IPS DF 19.7 (cell line): ENCODE measurements around the gene SCN7A.
A peak's percentile ranks its signal among the peaks of the same experiment; 100 is the strongest.

ENCODE experiments used
- DNase-seq: peaks from one replicate; pipeline ENCODE4 v3.0.0-alpha.2; 2013; ENCODE audit warnings: low read depth, low spot score

The SCN7A gene

DNA sequence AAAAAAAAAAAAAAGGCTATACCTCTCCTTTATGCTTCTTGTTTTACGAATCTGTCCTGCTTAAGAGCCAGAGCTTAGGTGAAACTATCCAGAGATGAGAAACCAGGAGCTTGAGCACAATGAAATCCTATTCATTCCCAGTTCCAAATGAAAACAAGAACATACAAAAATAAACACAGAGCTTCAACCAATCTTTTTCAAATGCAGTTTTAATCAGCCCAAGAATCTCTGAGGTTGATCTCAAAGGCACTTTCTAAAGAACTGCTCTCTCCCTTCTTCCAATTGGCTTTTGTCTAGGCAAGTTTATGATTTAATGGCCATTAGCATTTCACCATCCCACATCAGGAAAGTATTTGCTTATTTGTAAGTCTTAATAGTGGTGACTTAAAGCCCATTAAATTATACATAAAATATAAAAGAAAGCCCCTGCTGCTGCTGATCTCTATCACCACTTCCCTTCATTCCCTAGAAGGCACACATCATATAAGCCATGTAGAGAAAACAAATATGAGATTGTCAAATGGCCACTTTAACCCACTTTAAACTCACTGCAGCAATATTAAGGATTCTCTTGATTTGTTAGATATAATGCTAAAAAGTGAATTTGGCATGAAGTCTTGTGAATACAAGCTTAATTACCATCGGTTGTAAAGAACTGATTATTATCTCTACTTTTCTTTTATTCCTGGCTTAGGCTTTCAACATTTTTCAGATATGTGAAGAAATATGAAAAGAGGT is 89.0 kb downstream of the SCN7A start:
- no peak for DNase-seq

DNA sequence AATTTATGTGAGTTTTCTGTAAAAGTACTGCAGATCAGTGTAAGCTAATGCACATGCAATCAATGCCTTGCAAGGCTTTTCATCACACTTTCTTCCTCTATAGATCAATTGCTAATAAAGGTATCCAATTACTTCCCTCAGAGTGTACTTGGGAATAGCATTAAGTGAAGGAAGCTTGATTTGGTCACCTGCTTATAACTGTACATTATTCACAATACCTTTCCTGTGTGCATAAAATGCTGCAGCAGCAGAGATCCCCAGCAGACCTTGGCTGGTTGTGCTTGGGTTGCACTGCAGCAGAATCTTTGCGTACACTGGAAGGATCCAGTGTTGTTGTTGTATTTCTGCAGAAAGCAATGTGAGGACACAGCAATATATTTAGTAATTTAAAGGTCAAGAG is 99.8 kb downstream of the SCN7A start:
- no peak for DNase-seq

DNA sequence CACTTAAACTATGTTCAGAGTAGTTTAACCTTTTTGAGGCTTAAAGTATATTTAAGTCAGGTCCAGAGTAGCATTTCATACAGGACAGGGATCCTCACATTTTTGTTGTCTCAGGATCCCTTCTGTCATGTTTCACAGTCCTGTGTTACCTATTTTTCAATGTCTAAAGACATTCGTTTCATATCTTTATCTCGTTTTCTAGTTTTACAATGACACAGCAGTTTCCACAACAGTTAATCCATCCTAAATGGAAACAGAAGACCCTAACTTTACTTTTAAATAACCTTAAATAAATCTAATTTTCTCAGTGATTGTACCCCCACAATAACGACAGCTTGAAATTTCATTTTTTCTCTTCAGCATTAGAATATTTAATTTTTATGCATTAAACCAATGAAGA is 101.0 kb downstream of the SCN7A start:
- no peak for DNase-seq

DNA sequence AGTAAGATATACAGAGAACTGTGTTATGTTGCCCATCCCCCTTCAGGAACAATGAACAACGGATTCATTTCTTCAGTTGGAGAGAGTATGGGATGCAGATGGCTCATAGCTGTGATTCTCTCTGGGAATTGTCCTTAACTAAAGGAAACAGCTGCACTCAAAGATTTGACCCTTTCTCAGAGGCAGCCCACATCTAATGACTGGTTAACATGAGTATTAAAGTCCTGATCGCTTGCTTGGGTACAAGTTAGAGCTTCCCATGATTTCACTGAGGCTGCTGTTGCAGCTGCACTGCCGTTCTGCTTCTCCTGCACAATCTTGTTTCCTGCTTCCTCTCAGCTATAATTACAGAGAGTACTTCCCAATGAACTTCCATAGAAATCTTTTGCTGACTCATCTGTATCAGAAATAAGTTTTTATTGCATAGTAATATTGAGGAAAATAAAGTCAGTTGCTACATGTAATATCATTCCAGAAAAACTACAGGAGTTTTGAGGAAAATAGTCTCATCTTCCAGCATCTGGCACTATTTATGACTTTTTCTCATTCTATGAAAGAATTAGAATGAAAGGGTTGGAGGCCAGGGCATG is 105.5 kb downstream of the SCN7A start:
- DNase-seq, result no peak

DNA sequence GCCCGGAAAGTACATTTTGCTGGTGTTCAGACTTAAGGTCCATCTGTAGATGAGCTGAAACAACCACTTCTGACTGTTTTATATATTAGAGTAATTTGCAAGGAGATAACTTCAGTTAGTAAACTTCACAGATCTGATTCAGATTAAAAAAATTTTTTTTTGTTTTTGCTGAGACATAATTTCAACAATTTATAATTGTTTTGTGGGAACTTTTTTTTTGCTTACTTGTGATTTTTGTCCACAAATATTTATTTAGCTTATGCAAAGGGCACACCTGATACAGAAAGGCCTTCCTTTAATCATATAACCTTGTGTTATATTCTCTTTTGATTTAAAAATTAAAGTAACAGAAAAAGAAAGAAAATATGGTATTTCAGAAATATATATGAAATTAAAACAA is 108.7 kb downstream of the SCN7A start:
- DNase-seq, result no peak

DNA sequence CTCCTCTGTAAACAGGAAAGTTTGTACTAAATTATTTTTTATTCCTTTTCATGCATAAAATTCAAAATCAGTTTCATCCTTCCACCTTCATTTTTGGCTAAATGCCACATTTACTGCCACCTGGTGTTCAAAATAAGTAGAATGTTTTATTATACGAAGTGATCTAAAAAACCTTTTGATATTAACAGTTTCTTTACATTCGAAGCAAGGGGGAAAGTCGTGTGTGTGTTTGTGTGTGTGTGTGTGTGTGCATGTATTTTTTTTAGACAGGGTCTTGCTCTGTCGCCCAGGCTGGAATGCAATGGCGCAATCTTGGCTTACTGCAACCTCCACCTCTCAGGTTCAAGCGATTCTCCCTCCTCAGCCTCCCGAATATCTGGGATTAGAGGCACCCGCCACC is 109.3 kb downstream of the SCN7A start:
- no peak for DNase-seq

DNA sequence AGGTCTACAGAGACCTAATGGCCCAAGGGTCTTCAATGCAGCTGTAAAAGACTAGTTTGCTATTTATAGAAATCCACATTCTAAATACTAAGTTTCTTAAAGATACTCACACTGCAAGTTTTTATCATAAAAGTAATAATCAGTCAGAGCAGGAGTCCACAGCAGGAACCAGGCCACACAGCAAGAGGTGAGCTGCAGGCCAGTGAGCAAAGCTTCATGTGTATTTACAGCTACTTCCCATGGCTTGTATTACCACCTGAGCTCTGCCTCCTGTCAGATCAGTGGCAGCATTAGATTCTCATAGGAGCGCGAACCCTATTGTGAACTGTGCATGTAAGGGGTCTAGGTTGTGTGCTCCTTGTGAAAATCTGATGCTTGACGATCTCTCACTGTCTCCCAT is 111.6 kb downstream of the SCN7A start:
- DNase-seq, result no peak

DNA sequence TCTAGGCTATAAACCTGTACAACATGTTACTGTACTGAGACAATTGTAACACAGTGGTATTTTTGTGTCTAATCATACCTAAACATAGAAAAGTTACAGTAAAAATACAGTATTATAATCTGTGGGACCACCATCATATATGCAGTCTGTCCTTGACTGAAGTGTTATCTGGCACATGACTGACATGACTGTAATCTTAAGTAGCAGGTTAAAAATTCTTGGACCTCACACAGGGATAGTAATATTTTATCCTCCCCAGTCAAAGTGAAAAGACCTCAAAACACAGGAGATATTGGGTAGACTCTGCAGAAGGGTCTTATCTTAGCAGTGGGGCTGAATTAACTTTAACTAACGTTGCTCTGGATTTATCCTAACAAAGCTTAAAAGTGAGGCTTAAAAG is 113.4 kb downstream of the SCN7A start:
- DNase-seq, result no peak

DNA sequence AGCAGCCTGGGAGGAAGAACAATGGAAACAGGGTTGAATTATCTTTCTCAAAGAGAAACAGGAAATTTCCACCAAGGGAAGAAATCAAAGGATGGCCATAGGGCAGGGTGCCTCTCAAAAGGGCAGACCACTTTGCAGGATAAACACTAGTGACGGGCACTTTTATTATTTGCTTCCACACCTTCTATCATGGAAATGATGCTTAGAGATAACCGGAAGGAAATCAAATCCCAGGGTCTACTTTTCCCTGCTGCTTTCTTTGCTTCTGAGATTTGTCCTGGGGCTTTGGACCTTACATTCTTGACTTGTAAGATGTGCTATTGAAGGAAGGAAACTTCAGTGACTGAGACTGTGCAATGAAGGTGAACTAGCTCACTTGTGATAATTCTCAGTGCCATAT is 117.2 kb downstream of the SCN7A start:
- no peak for DNase-seq

DNA sequence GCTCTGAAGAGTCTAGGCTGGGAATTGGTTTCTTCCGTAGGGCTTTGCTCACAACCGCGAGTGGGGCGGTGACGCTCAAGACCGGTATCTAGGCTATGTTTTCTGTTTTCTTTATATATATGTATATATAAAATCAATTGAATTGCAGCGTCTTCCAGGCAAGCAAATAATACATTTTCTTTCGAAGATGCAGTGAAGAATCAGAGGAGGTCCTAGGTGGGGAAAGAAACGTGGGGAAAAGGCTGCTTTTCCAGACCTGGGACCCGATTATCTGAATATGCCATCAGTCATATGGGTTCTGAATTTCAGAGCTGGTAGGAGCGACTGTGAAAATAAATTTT is 117.6 kb downstream of the SCN7A start:
- no peak for DNase-seq

DNA sequence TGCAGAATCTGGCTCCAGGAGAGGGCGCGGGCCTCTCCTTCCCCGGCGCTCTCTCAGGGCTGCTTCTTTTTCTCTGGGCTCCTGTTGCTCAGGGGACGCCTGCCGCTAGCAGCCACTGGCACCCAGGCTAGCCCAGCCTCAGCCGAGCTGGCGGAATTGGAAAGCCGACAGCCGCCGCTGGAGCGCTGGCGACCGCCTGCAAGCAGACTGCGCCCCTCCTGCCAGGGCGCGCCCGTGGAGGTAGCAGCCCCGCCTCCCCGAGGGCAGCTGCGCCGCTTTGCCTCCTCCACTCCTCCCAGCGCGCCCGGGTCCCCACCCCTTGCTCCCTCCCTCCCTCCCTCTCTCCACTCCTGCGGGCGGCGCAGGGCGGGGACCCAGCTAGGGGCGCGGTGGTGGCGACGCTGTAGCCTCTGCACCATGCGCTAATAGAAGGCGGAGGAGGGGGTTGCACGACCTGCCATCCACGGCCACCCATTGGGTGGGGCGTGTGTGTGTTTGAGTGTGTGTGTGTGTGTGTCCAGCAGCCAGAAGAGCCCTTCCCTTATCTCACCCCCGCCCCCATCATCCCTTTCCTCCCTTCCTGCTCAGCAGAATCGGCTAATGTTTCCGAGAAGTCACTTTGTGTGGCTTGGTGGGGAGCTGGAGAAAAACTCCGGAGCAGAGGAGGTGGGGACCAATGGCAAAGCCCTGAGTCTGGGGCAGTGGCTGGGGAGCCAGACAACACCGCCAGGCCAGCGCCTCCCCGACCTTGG is 118.1 kb downstream of the SCN7A start, which contains the start of gene SCN9A:
Gene SCN9A, minus strand, starts transcription at position 209 of the 752 bp plus-strand sequence. CDS start 64,188 bp downstream, outside the sequence.
- peak; percentile 79 for DNase-seq

DNA sequence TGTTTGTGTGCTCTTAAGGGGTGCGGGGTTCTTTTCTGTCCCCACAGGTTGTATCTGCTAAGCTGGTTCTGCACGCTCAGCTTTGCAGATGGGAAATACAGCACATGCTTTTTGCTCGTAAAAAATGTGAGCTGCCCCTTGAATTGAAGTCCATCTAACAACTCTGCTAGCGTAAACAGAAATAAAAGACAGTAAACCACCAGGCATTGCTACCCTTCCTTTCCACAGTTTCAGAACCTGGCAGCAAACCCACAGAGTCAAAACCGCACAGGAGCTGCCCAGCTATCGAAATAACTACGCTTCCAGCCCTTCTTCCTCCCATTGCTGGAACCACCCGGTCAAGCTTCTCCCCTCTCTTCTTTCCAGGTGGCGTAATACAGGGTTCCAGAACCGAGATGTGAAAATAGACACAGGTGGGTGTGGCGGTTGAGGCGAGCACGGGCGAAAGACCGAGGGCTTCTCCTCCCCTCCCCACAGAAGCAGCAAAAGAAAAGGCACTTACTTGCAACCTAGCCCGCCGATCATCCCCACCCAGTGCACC is 118.8 kb downstream of the SCN7A start:
- no peak for DNase-seq

DNA sequence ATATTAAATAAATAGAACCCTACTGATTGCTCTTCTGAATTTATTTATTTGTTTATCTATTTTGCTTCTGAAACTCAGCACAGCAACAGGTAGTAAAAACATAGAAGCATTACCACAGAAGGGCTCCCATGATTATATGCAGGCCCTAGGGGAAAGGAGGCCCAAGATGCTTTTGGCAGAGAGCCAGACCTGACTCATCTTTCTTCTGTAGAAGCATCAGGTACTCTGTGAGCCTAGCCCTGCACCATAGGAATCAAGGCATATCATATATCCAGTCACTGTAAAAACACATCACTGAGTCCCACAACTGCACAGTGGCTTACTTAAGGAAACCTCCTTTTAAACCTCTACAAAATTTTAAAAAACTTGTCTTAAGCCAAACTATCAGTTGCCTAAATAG is 120.1 kb downstream of the SCN7A start:
- no peak for DNase-seq

DNA sequence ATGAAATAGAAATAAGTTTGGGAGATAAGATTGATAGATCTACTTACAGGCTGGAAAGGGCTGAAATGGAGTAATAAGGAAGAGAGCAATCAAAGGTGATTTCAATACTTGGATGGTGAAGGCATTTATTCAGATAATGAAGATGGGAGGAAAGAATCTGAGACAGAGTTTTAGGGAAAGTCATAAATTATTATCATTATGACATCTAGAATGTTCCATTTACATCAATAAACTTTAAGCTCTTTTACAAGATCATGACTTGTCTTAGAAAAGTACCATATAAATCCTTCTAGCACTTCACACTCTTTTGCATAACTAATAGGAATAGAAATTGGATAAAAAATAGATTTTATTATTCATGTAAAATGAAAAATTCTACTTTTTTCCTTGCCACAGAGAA is 120.5 kb downstream of the SCN7A start:
- no peak for DNase-seq

DNA sequence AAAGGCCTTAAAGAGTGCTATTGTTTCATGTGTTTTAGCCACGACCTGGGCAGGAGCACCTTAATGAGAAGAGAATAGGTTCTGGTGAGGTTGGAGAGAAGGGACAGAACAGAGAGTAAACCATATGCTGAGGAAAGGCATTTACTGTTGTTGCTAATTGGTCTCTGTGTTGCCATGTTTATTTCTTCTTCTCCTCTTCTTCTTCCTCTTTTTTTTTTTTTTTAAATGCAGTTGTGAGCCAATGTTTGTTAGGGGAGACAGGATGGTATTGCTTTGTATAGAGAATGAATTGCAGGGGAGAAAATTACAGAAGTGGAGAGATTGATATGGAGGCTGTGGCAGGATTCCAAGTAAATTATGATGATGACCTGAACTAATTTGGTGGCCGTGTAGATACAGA is 120.9 kb downstream of the SCN7A start:
- no peak for DNase-seq

DNA sequence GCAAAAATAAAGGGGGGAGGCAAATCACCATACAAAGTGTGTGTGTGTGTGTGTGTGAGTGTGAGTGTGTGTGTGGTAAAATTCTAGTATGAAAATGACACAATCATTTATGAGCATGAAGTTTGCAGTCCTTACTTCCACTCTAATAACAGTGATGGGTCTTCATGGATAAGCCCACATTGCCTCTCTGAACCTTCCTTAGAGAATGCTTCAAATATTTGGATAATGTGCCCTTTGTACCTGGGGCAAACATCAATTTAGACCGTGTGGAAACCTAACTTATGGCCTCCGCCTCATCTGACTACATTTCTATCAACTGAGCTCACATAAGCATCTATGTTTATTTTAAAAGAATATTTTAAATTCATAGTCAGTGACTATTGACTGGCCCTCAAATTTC is 122.0 kb downstream of the SCN7A start:
- no peak for DNase-seq

DNA sequence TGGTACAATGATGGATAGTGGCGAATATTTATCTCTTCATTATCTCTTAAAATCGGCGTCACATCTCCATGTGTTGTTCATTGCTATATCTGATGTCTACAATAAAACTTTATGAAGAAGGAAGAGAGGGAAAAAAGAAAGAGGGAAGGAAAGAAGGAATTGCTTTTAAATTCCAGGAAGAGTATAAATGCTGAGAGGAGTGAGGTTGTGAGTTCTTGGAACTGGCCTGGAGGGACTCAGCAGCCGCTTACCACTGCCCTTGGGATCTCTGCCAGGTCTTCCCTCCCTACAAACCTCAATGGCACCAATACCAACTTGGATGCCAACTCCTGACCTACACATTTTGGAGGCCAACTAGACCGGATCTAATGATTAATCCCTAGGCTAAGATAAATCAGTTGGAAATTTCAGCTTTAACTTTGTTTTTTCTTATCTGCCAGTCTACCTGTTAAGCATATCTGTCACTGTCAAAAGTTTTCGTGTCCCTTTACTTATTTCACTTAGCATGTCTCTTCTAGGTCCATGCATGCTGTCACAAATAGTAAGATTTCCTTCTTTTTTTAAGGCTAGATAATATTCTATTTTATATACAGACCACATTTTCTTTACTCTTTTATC is 128.1 kb downstream of the SCN7A start:
- no peak for DNase-seq

DNA sequence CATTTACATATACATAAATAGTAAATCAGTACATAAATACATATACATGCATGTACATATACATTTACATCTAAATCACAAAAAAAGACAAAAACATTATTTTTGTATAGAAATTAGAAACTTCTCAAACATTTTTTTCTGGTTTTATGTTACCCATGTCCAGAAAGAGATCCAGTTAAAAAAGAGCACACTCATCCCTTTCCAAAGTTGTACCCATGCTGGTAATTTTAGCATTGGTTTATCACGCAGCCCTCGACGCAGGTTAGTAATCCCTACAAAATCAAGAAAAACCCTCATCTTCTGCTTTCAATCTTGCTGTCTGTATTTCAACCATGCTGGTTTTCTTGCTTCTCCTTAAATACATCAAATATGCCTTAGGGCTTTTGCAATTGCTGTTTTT is 128.8 kb downstream of the SCN7A start:
- DNase-seq, result no peak

DNA sequence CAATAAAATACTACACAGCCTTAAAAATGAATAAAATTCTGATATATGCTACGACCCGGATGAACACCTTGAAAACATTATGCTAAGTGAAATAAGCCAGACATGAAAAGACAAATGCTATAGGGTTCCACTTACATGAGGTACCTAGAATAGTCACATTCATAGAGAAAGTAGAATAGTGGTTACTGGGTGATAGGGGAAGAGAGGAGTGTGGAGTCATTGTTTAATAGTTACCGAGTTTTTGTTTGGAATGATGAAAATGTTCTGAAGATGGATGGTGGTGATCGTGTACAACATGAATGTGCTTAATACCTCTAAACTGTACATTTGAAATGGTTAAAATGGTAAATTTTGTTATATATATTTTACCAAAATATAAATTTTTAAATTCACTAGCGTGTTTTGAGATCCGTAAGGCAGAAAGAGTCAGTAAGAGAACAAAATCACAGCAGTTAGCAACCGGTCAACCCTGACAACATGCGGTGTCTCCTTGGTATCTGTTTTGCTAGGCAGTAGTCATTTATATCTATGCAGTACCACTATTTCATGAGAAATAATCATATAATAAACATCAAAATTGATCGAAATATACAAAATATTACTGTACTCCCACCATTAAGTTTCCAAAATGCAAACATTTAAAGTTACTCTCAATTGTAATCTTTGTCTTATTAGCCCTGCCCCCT is 129.4 kb downstream of the SCN7A start:
- no peak for DNase-seq

DNA sequence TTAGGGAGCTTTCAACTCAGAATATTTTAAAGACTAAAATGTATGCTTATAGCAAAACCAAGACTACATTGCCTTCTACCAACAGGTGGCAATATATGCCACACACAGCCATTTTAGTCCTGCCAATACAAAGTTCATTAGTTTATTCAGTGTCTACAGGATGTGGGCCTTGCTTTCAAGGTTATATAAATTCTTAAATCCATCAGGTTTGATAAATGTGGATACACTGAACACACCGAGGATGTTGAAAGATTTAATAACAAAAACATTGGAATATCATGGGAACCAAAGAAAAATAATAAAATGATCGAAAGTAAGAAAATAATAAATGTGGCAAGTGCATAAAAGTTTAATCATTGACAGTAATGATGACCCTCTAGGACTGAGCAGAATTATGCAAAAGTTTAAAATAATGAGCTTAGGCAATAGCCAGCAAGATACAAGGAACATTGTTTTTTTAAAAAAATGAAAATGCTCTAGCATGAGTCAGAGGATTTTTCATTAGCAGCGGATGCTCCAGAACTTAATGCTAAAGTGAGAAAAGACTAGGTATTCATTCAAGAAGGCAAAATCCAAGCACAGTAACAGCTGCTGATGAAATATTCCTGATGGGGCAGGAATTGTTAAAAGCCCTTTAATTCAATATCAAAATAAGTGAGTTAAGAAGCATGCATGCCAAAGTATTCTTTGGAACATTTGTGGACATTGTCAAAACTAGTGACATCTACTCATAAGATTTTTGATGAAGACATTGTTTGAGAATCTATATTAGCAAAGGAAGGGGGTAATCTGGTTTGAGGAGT is 132.5 kb downstream of the SCN7A start:
- no peak for DNase-seq

DNA sequence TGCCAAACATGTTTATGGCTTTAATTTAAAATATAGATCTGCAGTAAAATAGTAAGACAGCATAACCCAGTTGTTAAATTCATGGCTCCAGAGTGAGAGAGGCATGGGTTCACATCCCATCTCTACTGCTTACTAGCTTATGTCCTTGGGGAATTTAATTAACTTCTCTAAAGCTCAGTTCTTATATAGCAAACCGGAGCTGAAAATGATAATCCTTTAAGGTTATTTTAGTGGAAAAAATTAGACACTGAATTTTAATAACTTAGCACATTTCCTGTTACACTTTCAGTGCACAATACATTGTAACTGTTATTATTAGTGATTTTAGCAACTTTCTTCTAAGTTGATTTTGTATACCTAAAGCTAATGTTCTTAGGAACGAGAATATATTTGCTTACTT is 133.1 kb downstream of the SCN7A start:
- DNase-seq, result no peak
